Measurements from ENCODE around the gene IFITM2. TPM values are rescaled to one million over a fixed set of nuclear protein-coding genes. Genes with fewer than 3 reads are reported as not detected.
"Not testable (repeated sequence)": the region's sequence is repeated elsewhere in the genome, so short reads cannot be mapped to it uniquely, and the experiment has no call there.

IFITM2 gene
- total and polyA plus RNA-seq, 2 experiments from 2014 or later: 59.2 to 504 TPM

DNA sequence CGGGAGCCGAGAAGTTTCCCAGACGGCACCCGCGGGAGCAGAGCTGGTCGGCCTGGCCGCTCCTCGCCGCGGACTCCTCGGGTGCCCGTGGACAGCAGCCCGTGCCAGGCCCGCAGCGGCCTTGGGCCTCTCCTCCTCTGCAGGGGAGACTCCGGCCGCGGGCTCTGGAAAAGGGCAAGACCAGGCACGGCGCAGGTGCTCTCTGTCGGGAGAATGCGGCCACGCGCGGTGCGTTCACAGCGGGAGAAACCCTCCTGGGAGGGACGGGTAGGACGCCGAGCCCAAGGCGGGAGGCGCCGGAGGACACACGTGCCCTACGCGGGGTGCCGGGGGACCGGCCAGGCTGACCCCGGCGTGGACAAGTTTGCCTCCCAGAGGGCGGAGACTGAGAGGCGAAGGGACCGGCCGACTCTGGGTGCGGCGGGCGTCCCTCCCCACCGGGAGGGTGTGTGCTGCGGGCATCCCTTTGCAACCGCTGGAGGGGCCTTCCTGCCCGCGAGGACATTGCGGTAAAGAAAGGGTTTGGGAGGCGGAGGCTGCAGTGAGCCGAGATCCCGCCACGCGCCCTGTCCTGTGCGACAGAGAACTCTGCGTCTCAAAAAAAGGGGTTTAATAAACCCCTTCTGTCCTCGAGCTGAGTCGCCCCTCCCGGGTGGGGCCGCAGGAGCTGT, 8.6 kb downstream of the IFITM2 start:
- TF ChIP-seq, protein P1, sequence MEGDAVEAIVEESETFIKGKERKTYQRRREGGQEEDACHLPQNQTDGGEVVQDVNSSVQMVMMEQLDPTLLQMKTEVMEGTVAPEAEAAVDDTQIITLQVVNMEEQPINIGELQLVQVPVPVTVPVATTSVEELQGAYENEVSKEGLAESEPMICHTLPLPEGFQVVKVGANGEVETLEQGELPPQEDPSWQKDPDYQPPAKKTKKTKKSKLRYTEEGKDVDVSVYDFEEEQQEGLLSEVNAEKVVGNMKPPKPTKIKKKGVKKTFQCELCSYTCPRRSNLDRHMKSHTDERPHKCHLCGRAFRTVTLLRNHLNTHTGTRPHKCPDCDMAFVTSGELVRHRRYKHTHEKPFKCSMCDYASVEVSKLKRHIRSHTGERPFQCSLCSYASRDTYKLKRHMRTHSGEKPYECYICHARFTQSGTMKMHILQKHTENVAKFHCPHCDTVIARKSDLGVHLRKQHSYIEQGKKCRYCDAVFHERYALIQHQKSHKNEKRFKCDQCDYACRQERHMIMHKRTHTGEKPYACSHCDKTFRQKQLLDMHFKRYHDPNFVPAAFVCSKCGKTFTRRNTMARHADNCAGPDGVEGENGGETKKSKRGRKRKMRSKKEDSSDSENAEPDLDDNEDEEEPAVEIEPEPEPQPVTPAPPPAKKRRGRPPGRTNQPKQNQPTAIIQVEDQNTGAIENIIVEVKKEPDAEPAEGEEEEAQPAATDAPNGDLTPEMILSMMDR (IDR thresholded peaks at IDR 0.05; ENCODE audit: poor library complexity): no peak
- TF ChIP-seq EZH2phosphoT487 (IDR thresholded peaks at IDR 0.05; ENCODE audit: low read depth, severe bottlenecking, unreplicated experiment): peak; percentile 66
- TF ChIP-seq EZH2 (IDR thresholded peaks at IDR 0.05; ENCODE audit: borderline replicate concordance): peak; percentile 94
- Histone ChIP-seq H3K36me3 (replicated peaks; ENCODE audit: insufficient read depth, low read depth) (no peaks in the 10 kb centered on the region), H3K27ac (no peak overlapping the region), H3K27me3 (peaks cover 14% of the 10 kb centered on the region), H3K9me2 (replicated peaks; ENCODE audit: insufficient read depth) (no peaks in the 10 kb centered on the region), H3K4me3 (peak overlapping the region; percentile 33), H3K79me2 (peaks cover 37% of the 10 kb centered on the region), H2AFZ (no peak overlapping the region), H3K4me2 (peak overlapping the region; percentile 84), H3K9me3 (ENCODE audit: low read depth) (no peaks in the 10 kb centered on the region), H4K20me1 (ENCODE audit: insufficient read depth, poor library complexity, severe bottlenecking) (no peaks in the 10 kb centered on the region), H3K4me1 (ENCODE audit: insufficient read depth) (peaks cover 45% of the 10 kb centered on the region)
- 9% methylated on average over 43 of the region's 64 CpGs for WGBS (ENCODE audit: low lambda C conversion rate, missing lambda C conversion rate)
- no peak for DNase-seq (ENCODE audit: low spot score)

GRCh38 chr11:316891-317301, 9.3 kb downstream of the IFITM2 start:
- peaks cover 37% of the 10 kb centered on the region for H3K79me2 ChIP-seq
- peaks cover 42% of the 10 kb centered on the region for H3K4me1 ChIP-seq (ENCODE audit: insufficient read depth)
- no peak overlapping the region for H2AFZ ChIP-seq
- H4K20me1 ChIP-seq (ENCODE audit: insufficient read depth, poor library complexity, severe bottlenecking): no peaks in the 10 kb centered on the region
- 37% methylated on average over 7 of the region's 7 CpGs for WGBS (ENCODE audit: low lambda C conversion rate, missing lambda C conversion rate)
- no peak overlapping the region for H3K4me3 ChIP-seq
- no peak overlapping the region for H3K27ac ChIP-seq
- no peak for DNase-seq (ENCODE audit: low spot score)
- H3K9me2 ChIP-seq (replicated peaks; ENCODE audit: insufficient read depth): no peaks in the 10 kb centered on the region
- H3K36me3 ChIP-seq (replicated peaks; ENCODE audit: insufficient read depth, low read depth): no peaks in the 10 kb centered on the region
- peak overlapping the region; percentile 84 for H3K4me2 ChIP-seq
- TF ChIP-seq EZH2 (IDR thresholded peaks at IDR 0.05; ENCODE audit: borderline replicate concordance): no peak
- peaks cover 14% of the 10 kb centered on the region for H3K27me3 ChIP-seq
- H3K9me3 ChIP-seq (ENCODE audit: low read depth): no peaks in the 10 kb centered on the region

- not testable (repeated sequence) for H3K27ac ChIP-seq; H3K36me3 ChIP-seq (replicated peaks; ENCODE audit: insufficient read depth, low read depth); DNase-seq (ENCODE audit: low spot score); H4K20me1 ChIP-seq (ENCODE audit: insufficient read depth, poor library complexity, severe bottlenecking); H3K4me3 ChIP-seq; H2AFZ ChIP-seq; H3K9me3 ChIP-seq (ENCODE audit: low read depth); H3K9me2 ChIP-seq (replicated peaks; ENCODE audit: insufficient read depth)
- WGBS (ENCODE audit: low lambda C conversion rate, missing lambda C conversion rate): 44% methylated on average over 9 of the region's 30 CpGs
- peaks cover 33% of the 10 kb centered on the region for H3K4me1 ChIP-seq (ENCODE audit: insufficient read depth)
- H3K27me3 ChIP-seq: peaks cover 14% of the 10 kb centered on the region
- peaks cover 37% of the 10 kb centered on the region for H3K79me2 ChIP-seq
- H3K4me2 ChIP-seq: peak overlapping the region; percentile 45
These were observed 10.2 kb downstream of the IFITM2 start for GRCh38 chr11:317668-318404.

DNA sequence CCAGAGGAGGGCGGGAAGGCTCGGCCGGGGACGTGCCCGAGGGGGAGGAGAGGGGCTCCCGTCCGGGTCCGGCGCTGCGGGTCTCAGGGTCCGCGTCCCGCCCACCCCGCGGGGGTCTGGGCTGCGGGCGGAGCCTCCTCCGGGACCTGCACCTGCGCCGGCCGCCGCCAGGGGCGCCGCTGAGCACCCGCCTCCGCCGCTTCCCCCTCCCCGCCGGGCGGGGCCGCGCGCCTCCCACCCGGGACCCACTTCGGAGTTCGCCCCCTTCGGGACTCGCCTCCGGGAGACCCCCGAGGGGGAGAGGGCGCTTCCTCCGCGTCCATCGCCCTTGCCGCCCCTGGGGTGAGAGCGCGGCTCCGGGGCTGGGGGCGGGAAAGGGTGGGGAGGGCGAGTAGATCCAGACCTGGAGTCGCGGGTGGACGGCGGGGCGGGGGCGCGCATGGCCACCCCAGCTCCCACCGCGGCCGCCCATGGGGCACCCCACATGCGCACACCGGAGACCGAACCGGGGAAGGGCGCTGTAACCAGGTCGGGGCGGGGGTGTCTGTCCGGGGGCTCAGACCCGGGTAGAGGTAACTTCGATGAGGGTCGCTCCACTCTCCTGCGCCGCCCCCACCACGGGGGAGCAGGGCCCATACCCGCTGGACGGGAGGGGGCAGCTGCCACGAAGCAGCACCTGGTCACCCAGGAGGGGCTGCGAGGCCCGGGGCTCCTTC, 10.9 kb downstream of the IFITM2 start:
- not testable (repeated sequence) for DNase-seq (ENCODE audit: low spot score); H3K9me2 ChIP-seq (replicated peaks; ENCODE audit: insufficient read depth); H3K36me3 ChIP-seq (replicated peaks; ENCODE audit: insufficient read depth, low read depth); H4K20me1 ChIP-seq (ENCODE audit: insufficient read depth, poor library complexity, severe bottlenecking); H2AFZ ChIP-seq; H3K4me3 ChIP-seq; H3K9me3 ChIP-seq (ENCODE audit: low read depth)
- Histone ChIP-seq H3K79me2 (peaks cover 37% of the 10 kb centered on the region), H3K27ac (peak overlapping the region; percentile 100), H3K4me2 (peak overlapping the region; percentile 89), H3K27me3 (peaks cover 14% of the 10 kb centered on the region), H3K4me1 (ENCODE audit: insufficient read depth) (peaks cover 26% of the 10 kb centered on the region)
- WGBS (ENCODE audit: low lambda C conversion rate, missing lambda C conversion rate): 8% methylated on average over 8 of the region's 79 CpGs

GRCh38 chr11:319121-319887, 11.7 kb downstream of the IFITM2 start:
- H3K9me3 ChIP-seq (ENCODE audit: low read depth); H3K36me3 ChIP-seq (replicated peaks; ENCODE audit: insufficient read depth, low read depth); H3K9me2 ChIP-seq (replicated peaks; ENCODE audit: insufficient read depth); H2AFZ ChIP-seq; H4K20me1 ChIP-seq (ENCODE audit: insufficient read depth, poor library complexity, severe bottlenecking); DNase-seq (ENCODE audit: low spot score): not testable (repeated sequence)
- peak overlapping the region; percentile 100 for H3K27ac ChIP-seq
- WGBS (ENCODE audit: low lambda C conversion rate, missing lambda C conversion rate): 14% methylated on average over 21 of the region's 29 CpGs
- peak overlapping the region; percentile 89 for H3K4me2 ChIP-seq
- peaks cover 37% of the 10 kb centered on the region for H3K79me2 ChIP-seq
- H3K4me1 ChIP-seq (ENCODE audit: insufficient read depth): peaks cover 28% of the 10 kb centered on the region
- H3K4me3 ChIP-seq: peak overlapping the region; percentile 17
- H3K27me3 ChIP-seq: peaks cover 14% of the 10 kb centered on the region

DNA sequence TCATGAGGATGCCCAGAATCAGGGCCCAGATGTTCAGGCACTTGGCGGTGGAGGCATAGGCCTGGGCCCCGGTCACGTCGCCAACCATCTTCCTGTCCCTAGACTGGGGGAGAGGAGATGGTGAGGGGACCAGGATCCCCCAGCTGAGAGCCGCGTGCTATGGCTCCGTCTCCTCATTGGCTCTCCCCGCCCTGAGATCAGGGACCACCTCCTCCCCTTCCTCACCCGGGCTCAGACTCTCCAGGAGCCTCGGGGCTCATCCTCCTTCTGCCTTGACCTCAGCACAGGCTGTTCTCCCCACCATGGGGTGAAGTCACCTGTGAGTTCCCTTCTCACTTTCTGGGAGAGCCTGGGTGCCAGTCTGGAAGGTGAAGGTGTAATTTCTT, 12.3 kb downstream of the IFITM2 start:
- not testable (repeated sequence) for H3K36me3 ChIP-seq (replicated peaks; ENCODE audit: insufficient read depth, low read depth); H3K9me3 ChIP-seq (ENCODE audit: low read depth); DNase-seq (ENCODE audit: low spot score); H2AFZ ChIP-seq; H4K20me1 ChIP-seq (ENCODE audit: insufficient read depth, poor library complexity, severe bottlenecking); H3K9me2 ChIP-seq (replicated peaks; ENCODE audit: insufficient read depth)
- H3K4me1 ChIP-seq (ENCODE audit: insufficient read depth): peaks cover 33% of the 10 kb centered on the region
- H3K79me2 ChIP-seq: peaks cover 36% of the 10 kb centered on the region
- peak overlapping the region; percentile 17 for H3K4me3 ChIP-seq
- peak overlapping the region; percentile 100 for H3K27ac ChIP-seq
- WGBS (ENCODE audit: low lambda C conversion rate, missing lambda C conversion rate): 0% methylated on average over 2 of the region's 10 CpGs
- H3K4me2 ChIP-seq: peak overlapping the region; percentile 89
- H3K27me3 ChIP-seq: peaks cover 14% of the 10 kb centered on the region

Data from hepatocyte (in vitro differentiated cells).